A549 (cell line): Measurements from ENCODE around the gene SPECC1.

Experiments
- CEBPB ChIP-seq, 2 experiments: fragments of >200 bp in 1 of 2; sonication (Bioruptor Twin) in 1 of 2; formaldehyde crosslinking in 1 of 2; IDR thresholded peaks; 2 replicates each; pipeline ENCODE4 v1.6.1; 2012 to 2016
- CHD2 ChIP-seq: fragments of 150-350 bp; IDR thresholded peaks from 2 replicates; pipeline ENCODE4 v1.6.1; 2014; ENCODE audit warnings: low read length; ENCODE audit not compliant: partially characterized antibody
- CHD4 ChIP-seq: fragments of 200-600 bp; sonication (generic); IDR thresholded peaks from 2 replicates; pipeline ENCODE4 v1.6.1; 2016; ENCODE audit warnings: antibody characterized with exemption, mild to moderate bottlenecking, borderline replicate concordance
- CTCF ChIP-seq: fragments of >200 bp; sonication (Bioruptor Twin); formaldehyde crosslinking; IDR thresholded peaks from 3 replicates; pipeline ENCODE4 v1.5.1; 2016
- E2F6 ChIP-seq: IDR thresholded peaks from 2 replicates; pipeline ENCODE4 v1.6.1; 2012; ENCODE audit warnings: low read depth, borderline replicate concordance
- ELK1 ChIP-seq: fragments of 150-350 bp; IDR thresholded peaks from 2 replicates; pipeline ENCODE4 v1.6.1; 2014; ENCODE audit warnings: low read depth, mild to moderate bottlenecking, low read length
- EP300 ChIP-seq, 2 experiments: fragments of >200 bp; sonication (Bioruptor Twin); formaldehyde crosslinking; IDR thresholded peaks; 2 replicates in 1 of 2; 3 replicates in 1 of 2; pipeline ENCODE4 v1.6.1; 2016 to 2017
- JUN ChIP-seq, 2 experiments: fragments of >200 bp; sonication (Bioruptor Twin); formaldehyde crosslinking; IDR thresholded peaks; 2 replicates in 1 of 2; 3 replicates in 1 of 2; pipeline ENCODE4 v1.6.1; 2016 to 2017
- MAFK ChIP-seq: fragments of 450-650 bp; IDR thresholded peaks from 2 replicates; pipeline ENCODE4 v1.6.1; 2014; ENCODE audit not compliant: partially characterized antibody
- MAX ChIP-seq: IDR thresholded peaks from 2 replicates; pipeline ENCODE4 v1.6.1; 2012
- POLR2A ChIP-seq: IDR thresholded peaks from 2 replicates; pipeline ENCODE4 v1.6.1; 2012; ENCODE audit warnings: mild to moderate bottlenecking, low read length
- POLR2AphosphoS2 ChIP-seq: conservative IDR thresholded peaks from 2 replicates; pipeline ENCODE4 v1.6.1; 2012; ENCODE audit warnings: low read length, improper control_type of control experiment, inconsistent platforms
- RCOR1 ChIP-seq: fragments of 150-350 bp; IDR thresholded peaks from 2 replicates; pipeline ENCODE4 v1.6.1; 2014; ENCODE audit warnings: antibody characterized with exemption, low read length, low read depth
- USF2 ChIP-seq: fragments of 450-650 bp; IDR thresholded peaks from 2 replicates; pipeline ENCODE4 v1.6.1; 2014; ENCODE audit warnings: antibody characterized with exemption

GRCh38 chr17:20039037-20039436 is 29.9 kb downstream of the SPECC1 start:
- TF ChIP-seq POLR2AphosphoS2 (no peak), CTCF (no peak), RCOR1 (no peak), USF2 (no peak), JUN (IDR thresholded peaks at IDR 0.05) (no peak), CHD4 (no peak), MAFK (no peak), CEBPB (IDR thresholded peaks at IDR 0.05) (no peak), ELK1 (no peak), POLR2A (no peak), EP300 (IDR thresholded peaks at IDR 0.05) (no peak), E2F6 (no peak), CHD2 (no peak), MAX (no peak)
